Measurements from ENCODE around the gene ATF5.
"Not testable (repeated sequence)": the region's sequence is repeated elsewhere in the genome, so short reads cannot be mapped to it uniquely, and the experiment has no call there.

The ATF5 gene

DNA sequence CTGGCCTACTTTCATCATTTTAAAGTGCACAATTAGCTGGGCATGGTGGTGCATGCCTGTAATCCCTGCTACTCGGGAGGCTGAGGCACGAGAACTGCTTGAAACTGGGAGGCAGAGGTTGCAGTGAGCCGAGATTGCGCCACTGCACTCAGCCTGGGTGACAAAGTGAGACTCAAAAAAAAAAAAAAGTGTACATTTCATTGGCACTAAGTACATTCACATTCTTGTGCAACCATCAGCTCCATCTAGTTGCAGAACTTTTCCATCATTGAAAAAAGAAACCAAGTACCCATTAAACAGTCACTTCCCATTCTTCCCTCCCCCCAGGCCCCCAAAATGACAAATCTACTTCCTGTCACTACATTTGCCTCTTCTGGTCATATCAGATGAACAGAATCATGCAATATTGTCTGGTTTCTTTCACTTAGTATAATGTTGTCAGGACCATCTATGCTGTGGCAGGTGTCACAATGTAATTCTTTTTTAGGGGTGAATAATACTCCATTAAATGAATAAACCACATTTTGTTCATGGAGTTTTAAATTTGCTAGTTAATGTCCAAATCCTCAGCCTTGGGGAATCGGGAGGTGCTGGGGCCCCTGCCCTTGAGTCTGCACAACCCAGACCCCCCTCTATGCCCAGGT is 39.4 kb downstream of the ATF5 start:
- in situ Hi-C loops (cut with MboI; ENCODE audit: low pct_unique_long_range_greater_than_20kb, low sequenced_read_pairs, unreplicated experiment) = no loop called here

DNA sequence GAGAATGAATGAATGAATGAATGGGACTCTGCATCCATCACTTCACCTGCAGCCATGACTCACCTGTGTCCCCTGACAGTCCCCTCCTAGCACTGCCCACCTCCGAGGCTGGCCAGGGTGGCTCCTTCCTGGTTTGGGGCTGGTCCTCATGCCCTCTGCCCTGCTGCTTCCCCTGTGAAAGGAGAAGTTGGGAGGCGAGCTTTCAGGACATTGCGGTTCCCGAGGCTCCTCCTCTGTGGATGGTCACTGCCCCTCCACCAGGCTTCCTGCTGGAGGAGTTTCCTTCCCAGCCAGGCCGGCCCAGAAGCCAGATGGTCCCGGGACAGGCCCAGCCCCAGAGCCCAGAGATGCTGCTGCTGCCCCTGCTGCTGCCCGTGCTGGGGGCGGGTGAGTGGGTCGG is 40.4 kb downstream of the ATF5 start:
- in situ Hi-C loops (cut with MboI; ENCODE audit: low pct_unique_long_range_greater_than_20kb, low sequenced_read_pairs, unreplicated experiment); DNase-seq (ENCODE audit: low spot score): not testable (repeated sequence)

More for the DNA sequence above, 39.4 kb downstream of the ATF5 start:
- no peak for DNase-seq (ENCODE audit: low spot score)
- TF ChIP-seq, protein P1, sequence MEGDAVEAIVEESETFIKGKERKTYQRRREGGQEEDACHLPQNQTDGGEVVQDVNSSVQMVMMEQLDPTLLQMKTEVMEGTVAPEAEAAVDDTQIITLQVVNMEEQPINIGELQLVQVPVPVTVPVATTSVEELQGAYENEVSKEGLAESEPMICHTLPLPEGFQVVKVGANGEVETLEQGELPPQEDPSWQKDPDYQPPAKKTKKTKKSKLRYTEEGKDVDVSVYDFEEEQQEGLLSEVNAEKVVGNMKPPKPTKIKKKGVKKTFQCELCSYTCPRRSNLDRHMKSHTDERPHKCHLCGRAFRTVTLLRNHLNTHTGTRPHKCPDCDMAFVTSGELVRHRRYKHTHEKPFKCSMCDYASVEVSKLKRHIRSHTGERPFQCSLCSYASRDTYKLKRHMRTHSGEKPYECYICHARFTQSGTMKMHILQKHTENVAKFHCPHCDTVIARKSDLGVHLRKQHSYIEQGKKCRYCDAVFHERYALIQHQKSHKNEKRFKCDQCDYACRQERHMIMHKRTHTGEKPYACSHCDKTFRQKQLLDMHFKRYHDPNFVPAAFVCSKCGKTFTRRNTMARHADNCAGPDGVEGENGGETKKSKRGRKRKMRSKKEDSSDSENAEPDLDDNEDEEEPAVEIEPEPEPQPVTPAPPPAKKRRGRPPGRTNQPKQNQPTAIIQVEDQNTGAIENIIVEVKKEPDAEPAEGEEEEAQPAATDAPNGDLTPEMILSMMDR (IDR thresholded peaks at IDR 0.05; ENCODE audit: extremely low read depth, insufficient read depth, missing control alignments) = no peak

DNA sequence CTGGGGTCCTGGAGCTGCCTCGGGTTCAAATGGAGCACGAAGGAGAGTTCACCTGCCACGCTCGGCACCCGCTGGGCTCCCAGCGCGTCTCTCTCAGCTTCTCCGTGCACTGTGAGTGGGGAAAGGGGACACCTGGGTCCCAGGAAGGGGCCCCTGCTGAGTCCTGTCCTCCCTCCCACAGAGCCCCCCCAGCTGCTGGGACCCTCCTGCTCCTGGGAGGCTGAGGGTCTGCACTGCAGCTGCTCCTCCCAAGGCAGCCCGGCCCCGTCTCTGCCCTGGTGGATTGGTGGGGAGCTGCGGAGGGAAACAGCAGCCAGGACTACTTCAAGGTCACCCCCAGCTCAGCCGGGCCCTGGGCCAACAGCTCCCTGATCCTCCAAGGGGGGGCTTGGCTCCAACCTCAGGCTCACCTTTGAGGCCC is 43.0 kb downstream of the ATF5 start:
- TF ChIP-seq, protein P1 (IDR thresholded peaks at IDR 0.05; ENCODE audit: extremely low read depth, insufficient read depth, missing control alignments) = no peak
- in situ Hi-C loops (cut with MboI; ENCODE audit: low pct_unique_long_range_greater_than_20kb, low sequenced_read_pairs, unreplicated experiment) = no loop called here
- no peak for DNase-seq (ENCODE audit: low spot score)

DNA sequence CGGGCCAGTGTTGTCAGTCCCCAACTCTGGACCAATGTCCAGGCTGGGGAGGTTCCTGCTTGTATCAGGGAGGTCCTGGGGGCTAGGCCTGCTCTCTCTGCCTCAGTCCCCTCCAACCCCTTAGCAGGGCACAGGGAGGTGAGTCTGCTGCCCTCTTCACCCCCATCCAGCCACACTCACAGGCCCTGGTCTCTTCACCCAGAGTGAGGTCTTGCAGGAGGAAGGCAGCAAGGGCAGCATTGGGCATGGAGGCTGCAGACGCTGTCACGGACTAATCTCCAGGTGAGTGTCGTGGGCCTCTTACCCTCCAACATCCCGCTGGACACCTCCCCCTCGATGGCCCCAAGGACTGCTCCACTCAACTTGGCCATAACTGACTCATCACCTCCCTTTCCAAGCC is 43.8 kb downstream of the ATF5 start:
- TF ChIP-seq, protein P1 (IDR thresholded peaks at IDR 0.05; ENCODE audit: extremely low read depth, insufficient read depth, missing control alignments) = no peak
- DNase-seq (ENCODE audit: low spot score) = no peak
- in situ Hi-C loops (cut with MboI; ENCODE audit: low pct_unique_long_range_greater_than_20kb, low sequenced_read_pairs, unreplicated experiment) = no loop called here

DNA sequence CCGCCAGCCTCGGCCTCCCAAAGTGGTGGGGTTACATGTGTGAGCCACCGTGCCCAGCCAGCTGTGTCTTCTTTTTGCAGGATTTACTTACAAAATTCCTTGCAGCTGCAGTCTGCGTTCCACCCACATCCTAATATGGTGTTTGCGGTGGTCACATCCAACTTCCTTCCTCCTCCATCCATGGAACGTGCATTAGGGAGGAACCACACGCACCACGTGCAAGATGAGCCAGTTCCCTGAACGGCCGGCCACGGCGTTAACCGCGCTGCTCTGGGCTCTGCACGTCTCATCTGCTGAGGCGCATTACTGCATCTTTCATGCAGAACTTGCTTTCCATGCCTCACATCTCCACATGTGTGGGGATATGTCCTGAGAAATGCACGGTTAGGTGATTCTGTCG is 45.0 kb downstream of the ATF5 start:
- TF ChIP-seq, protein P1 (IDR thresholded peaks at IDR 0.05; ENCODE audit: extremely low read depth, insufficient read depth, missing control alignments) = no peak
- in situ Hi-C loops (cut with MboI; ENCODE audit: low pct_unique_long_range_greater_than_20kb, low sequenced_read_pairs, unreplicated experiment) = no loop called here
- no peak for DNase-seq (ENCODE audit: low spot score)

DNA sequence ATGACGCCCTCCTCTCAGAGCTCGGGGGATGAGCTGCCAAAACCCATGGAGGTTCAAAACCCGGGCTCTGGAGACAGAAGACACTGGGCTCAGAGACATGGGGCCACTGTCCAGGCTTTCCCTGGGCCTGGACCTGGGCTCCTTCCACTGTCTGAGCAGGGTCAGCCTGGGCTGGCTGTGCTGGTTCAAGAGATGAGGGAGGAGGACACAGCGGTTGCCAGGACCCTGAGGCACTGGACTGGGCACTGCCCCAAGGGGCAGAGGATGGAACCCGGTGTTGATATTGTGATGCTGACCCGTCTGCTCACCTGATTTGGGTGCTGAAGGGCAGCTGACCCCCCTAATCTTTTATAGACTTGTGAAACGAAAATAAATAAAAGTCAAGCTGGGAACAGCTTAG is 46.0 kb downstream of the ATF5 start:
- no peak for DNase-seq (ENCODE audit: low spot score)
- in situ Hi-C loops (cut with MboI; ENCODE audit: low pct_unique_long_range_greater_than_20kb, low sequenced_read_pairs, unreplicated experiment) = no loop called here
- TF ChIP-seq, protein P1 (IDR thresholded peaks at IDR 0.05; ENCODE audit: extremely low read depth, insufficient read depth, missing control alignments) = no peak

DNA sequence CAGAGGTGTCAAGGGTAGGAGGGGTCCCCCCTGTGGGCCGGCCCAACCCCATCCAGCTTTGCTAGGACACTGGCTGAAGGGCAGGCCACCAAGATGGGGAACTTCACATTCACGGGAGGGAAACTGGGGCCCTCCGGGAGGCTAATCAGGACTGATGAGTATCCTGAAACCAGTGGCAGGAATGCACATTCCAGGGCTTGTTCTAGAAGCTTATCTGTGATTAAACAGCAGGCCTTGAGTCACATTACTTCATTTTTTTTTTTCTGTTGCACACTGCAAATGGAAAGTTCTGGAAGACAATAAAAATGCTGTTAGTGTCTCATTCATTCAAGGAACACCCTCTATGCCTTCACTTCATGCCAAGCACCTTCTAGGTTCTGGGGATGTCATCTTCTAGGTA is 47.5 kb downstream of the ATF5 start:
- TF ChIP-seq, protein P1 (IDR thresholded peaks at IDR 0.05; ENCODE audit: extremely low read depth, insufficient read depth, missing control alignments) = no peak
- DNase-seq (ENCODE audit: low spot score) = no peak
- in situ Hi-C loops (cut with MboI; ENCODE audit: low pct_unique_long_range_greater_than_20kb, low sequenced_read_pairs, unreplicated experiment) = no loop called here
